ENCODE measurements around the gene DNAJB5.

GRCh38 chr9:35033101-35033500, 43.6 kb downstream of the DNAJB5 start:
- TF ChIP-seq CTCF (IDR thresholded peaks at IDR 0.05) (no peak), POLR2A (IDR thresholded peaks at IDR 0.05) (no peak), EP300 (IDR thresholded peaks at IDR 0.05) (no peak)
